HG03575 (cell line): ENCODE results near the gene USHBP1.

Source experiments
- ATAC-seq: cut with Tn5 transposase; IDR thresholded peaks from one replicate; pipeline ENCODE4 v1.9.1; 2021; ENCODE audit not compliant: unreplicated experiment, insufficient number of reproducible peaks, low FRiP score; ENCODE audit errors: extremely low read depth

Gene USHBP1, protein sequence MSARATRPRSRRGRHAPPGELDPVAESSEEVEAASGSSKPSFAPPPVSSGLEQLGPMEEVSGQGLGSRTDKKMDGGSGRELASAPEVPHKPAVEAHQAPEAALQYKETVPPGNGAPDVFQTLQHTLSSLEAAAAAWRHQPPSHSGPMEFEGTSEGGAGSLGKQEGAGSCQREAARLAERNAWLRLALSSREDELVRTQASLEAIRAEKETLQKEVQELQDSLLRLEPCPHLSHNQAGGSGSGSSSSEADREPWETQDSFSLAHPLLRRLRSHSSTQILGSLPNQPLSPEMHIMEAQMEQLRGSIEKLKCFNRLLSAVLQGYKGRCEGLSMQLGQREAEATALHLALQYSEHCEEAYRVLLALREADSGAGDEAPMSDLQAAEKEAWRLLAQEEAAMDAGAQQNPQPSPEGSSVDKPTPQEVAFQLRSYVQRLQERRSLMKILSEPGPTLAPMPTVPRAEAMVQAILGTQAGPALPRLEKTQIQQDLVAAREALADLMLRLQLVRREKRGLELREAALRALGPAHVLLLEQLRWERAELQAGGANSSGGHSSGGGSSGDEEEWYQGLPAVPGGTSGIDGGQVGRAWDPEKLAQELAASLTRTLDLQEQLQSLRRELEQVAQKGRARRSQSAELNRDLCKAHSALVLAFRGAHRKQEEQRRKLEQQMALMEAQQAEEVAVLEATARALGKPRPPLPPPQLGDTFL

DNA sequence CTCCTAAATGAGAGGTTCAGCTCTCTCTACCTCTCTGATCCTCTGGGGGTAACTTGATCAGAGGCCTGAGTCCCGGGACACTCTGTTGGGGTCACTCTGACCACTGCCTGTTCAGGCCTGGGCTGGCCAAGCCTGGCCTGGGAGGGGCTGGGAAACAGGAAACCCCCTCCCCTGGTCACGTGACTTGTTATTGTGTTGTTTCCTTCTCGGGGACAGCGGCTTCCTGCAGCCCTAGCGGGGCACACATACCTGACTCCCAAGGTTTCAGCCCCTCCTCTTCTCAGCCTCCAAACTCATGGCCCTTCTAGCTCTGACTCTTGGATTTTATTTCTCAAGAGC is at the start of gene USHBP1:
TSS of gene USHBP1 (minus strand) at position 105 of the 339 bp plus-strand sequence. CDS start 446 bp downstream, outside the sequence.
- ATAC-seq: no peak

GRCh38 chr19:17314007-17314593 is 49.6 kb upstream of the USHBP1 start:
- ATAC-seq: no peak

GRCh38 chr19:17312189-17313113 is 47.9 kb upstream of the USHBP1 start:
- ATAC-seq: no peak

- ATAC-seq: no peak
Observed at GRCh38 chr19:17311455-17312188, 47.1 kb upstream of the USHBP1 start.

DNA sequence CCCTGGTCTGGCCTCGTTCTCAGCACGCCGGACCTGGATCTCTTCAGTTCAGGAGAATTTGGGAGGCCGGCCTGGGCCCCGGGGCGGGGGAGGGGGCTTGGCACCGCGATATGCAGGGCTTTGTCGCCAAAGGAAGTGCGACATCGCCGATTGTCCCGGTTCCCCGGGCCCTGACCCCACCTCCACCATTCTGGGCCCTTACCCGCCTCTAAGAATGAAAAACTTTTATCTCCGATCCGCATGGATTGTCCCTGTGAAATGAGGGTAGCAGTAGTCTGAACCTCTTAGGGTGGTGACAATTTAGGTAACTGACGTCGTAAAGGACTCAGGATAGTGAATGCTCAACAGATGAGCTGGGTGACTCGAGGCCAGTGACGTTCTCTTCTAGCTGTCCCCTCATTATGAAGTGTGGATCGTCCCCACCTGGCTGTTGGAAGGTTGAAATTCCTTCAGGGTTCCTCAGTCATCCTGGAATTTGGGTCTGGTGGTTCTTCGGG is 45.5 kb upstream of the USHBP1 start:
- ATAC-seq: no peak

GRCh38 chr19:17309198-17309964 is 44.8 kb upstream of the USHBP1 start, which contains the start of gene DDA1:
TSS of gene DDA1 (plus strand) at chr19:17309563. CDS start at chr19:17309655, 92 bp downstream.
- ATAC-seq: no peak

- ATAC-seq: no peak
Observed at GRCh38 chr19:17307876-17308377, 43.4 kb upstream of the USHBP1 start.

DNA sequence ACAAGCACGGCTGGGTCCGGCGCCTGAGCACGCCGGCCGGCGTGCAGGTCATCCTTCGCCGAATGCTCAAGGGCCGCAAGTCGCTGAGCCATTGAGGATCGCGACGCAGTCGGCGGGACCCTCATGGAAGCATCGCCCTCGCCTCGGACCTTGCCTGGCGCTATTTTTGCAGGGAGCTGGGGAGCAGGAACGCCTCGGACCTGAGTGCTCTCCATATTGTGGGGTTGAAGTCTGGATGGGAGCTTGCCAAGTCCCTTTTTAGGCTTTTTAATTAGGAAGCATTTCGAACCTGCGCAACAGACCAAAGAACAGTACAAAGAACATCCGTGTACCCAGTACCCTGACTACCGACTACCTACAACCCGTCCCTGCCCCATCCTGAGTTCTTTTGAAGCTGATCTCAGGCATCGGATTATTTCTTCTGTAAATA is 41.8 kb upstream of the USHBP1 start:
- ATAC-seq: no peak

- peak; percentile 34 for ATAC-seq
Observed at GRCh38 chr19:17305517-17306284, 41.2 kb upstream of the USHBP1 start, which contains the start of gene MRPL34. TSS of gene MRPL34 (plus strand) at chr19:17305872. CDS start at chr19:17305893, 21 bp downstream.

- ATAC-seq: no peak
Observed at GRCh38 chr19:17305216-17305516, 40.6 kb upstream of the USHBP1 start.

DNA sequence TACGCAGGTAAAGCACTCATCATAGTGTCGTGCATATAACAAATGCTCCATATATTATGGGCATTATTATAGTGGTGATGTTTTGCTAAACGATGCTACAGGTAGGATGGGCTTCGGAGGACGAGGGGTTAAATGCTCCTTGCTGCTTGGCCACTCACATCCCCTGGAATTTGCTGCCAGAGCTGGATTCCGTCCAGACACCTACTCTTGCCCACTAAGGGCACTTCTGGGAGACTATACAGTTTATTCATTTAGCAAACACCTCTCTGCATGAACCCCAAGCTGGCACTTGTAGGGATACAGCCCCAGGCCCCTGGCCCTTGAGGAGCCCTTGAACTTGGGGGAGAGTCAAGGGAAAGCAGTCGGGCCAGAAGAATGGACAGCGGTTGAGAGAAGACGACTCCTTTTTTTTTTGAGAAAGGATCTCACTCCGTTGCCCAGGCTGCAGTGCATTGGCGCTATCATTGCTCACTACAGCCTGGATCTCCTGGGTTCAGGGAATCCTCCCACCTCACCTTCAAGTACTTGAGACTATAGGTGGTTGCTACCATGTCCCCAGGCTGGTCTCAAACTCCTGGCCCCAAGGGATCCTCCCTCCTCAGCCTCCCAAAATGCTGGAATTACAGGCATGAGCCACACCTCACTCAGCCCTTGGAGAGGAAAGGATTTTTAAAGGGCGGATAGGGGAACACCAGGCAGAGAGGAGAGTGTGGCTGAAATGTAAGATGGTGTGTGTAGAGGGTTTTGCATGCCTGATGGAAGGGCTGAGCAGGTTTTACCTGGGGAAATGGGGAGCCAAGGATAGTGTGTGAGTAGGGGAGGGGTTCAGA is 40.1 kb upstream of the USHBP1 start:
- no peak for ATAC-seq

GRCh38 chr19:17303940-17304267 is 39.4 kb upstream of the USHBP1 start:
- ATAC-seq: no peak

GRCh38 chr19:17303167-17303939 is 38.8 kb upstream of the USHBP1 start, which contains the start of gene ABHD8:
TSS of gene ABHD8 (minus strand) at chr19:17303425. CDS start at chr19:17301616, 1,809 bp downstream.
- ATAC-seq: no peak

- no peak for ATAC-seq
Observed at GRCh38 chr19:17302391-17303166, 38.0 kb upstream of the USHBP1 start.
